HEK293 (cell line): ENCODE results near the gene PDZRN4.

Experiments
- CTCF ChIA-PET: fragments of 350-600 bp; formaldehyde crosslinking; extraction: SDS; loops from one replicate; lab custom pipeline; 2021; ENCODE audit warnings: antibody characterized with exemption; lab: Yijun Ruan, JAX
- POLR2A ChIA-PET: fragments of 300-600 bp; formaldehyde crosslinking; extraction: SDS; loops from one replicate; lab custom pipeline; 2020; ENCODE audit warnings: antibody characterized with exemption, inconsistent platforms; lab: Yijun Ruan, JAX
- H3K27ac ChIP-seq: fragments of 200-500 bp; sonication (Bioruptor generic); 2 replicates; pipeline ENCODE4 v1.5.1; 2014; ENCODE audit warnings: low read depth, low read length, control low read depth, inconsistent platforms; ENCODE audit errors: extremely low read depth
- H3K36me3 ChIP-seq, 2 experiments: fragments of 200-500 bp in 1 of 2; sonication (Bioruptor generic) in 1 of 2; 1 replicate in 1 of 2; 2 replicates in 1 of 2; pipeline ENCODE4 v1.5.1; 2014 to 2017; ENCODE audit warnings: inconsistent platforms in 2 of 2, low read length in 2 of 2; ENCODE audit not compliant: control insufficient read depth in 2 of 2, insufficient read depth in 1 of 2
- H3K4me1 ChIP-seq: fragments of 200-500 bp; sonication (Bioruptor generic); 2 replicates; pipeline ENCODE4 v1.5.1; 2014; ENCODE audit warnings: mild to moderate bottlenecking, low read length, inconsistent platforms; ENCODE audit not compliant: control insufficient read depth, insufficient read depth
- H3K4me3 ChIP-seq: 2 replicates; pipeline ENCODE4 v1.5.1; 2011; ENCODE audit warnings: low read depth, mild to moderate bottlenecking, control low read depth, low read length, moderate library complexity
- H3K9me3 ChIP-seq: fragments of 200-500 bp; sonication (Bioruptor generic); 2 replicates; pipeline ENCODE4 v1.5.1; 2014; ENCODE audit warnings: low read depth, low read length, inconsistent platforms; ENCODE audit not compliant: control insufficient read depth, insufficient read depth
- HOXD13 ChIP-seq: sonication (generic); formaldehyde crosslinking; IDR thresholded peaks from 2 replicates; pipeline ENCODE4 v1.8.0; 2022; ENCODE audit warnings: missing genetic modification reagents, borderline replicate concordance
- TCF7L2 ChIP-seq: IDR thresholded peaks from 2 replicates; pipeline ENCODE4 v1.6.1; 2011; ENCODE audit warnings: low read depth, mild to moderate bottlenecking, inconsistent platforms, low read length, moderate library complexity, borderline replicate concordance
- TRIM28 ChIP-seq: IDR thresholded peaks from 2 replicates; pipeline ENCODE4 v1.6.1; 2011; ENCODE audit warnings: low read length, control low read depth, borderline replicate concordance
- ZBTB11 ChIP-seq: fragments of 450-650 bp; formaldehyde crosslinking; conservative IDR thresholded peaks from 2 replicates; pipeline ENCODE4 v1.5.1; 2016; ENCODE audit warnings: low read depth, missing biosample characterization, missing genetic modification characterization
- ZBTB44 ChIP-seq: fragments of 450-650 bp; IDR thresholded peaks from 2 replicates; pipeline ENCODE4 v1.5.1; 2018; ENCODE audit warnings: missing biosample characterization, mild to moderate bottlenecking, missing genetic modification characterization
- ZBTB6 ChIP-seq: fragments of 450-650 bp; formaldehyde crosslinking; IDR thresholded peaks from 2 replicates; pipeline ENCODE4 v1.5.1; 2017; ENCODE audit warnings: missing biosample characterization, missing genetic modification characterization
- ZNF16 ChIP-seq: fragments of 450-650 bp; formaldehyde crosslinking; IDR thresholded peaks from 2 replicates; pipeline ENCODE4 v1.5.1; 2016; ENCODE audit warnings: low read depth, missing biosample characterization, missing genetic modification characterization
- ZNF211 ChIP-seq: fragments of 450-650 bp; formaldehyde crosslinking; IDR thresholded peaks from 2 replicates; pipeline ENCODE4 v1.5.1; 2016; ENCODE audit warnings: low read depth, missing biosample characterization, missing genetic modification characterization
- ZNF266 ChIP-seq: fragments of 450-650 bp; formaldehyde crosslinking; IDR thresholded peaks from 2 replicates; pipeline ENCODE4 v1.5.1; 2016; ENCODE audit warnings: missing biosample characterization, missing genetic modification characterization, low read depth
- ZNF341 ChIP-seq: fragments of 450-650 bp; formaldehyde crosslinking; IDR thresholded peaks from 2 replicates; pipeline ENCODE4; 2016; ENCODE audit warnings: low read depth, missing biosample characterization, missing genetic modification characterization
- ZNF362 ChIP-seq: fragments of 450-650 bp; formaldehyde crosslinking; IDR thresholded peaks from 2 replicates; pipeline ENCODE4 v1.5.1; 2016; ENCODE audit warnings: missing biosample characterization, missing genetic modification characterization
- ZNF391 ChIP-seq: fragments of 450-650 bp; formaldehyde crosslinking; IDR thresholded peaks from 2 replicates; pipeline ENCODE4 v1.5.1; 2016; ENCODE audit warnings: low read depth, missing biosample characterization, missing genetic modification characterization, borderline replicate concordance
- ZNF433 ChIP-seq: fragments of 450-650 bp; formaldehyde crosslinking; IDR thresholded peaks from 2 replicates; pipeline ENCODE4 v1.5.1; 2016; ENCODE audit warnings: missing biosample characterization, missing genetic modification characterization, low read depth
- ZNF514 ChIP-seq: fragments of 450-650 bp; formaldehyde crosslinking; IDR thresholded peaks from 2 replicates; pipeline ENCODE4 v1.5.1; 2016; ENCODE audit warnings: missing biosample characterization, missing genetic modification characterization
- ZNF571 ChIP-seq: fragments of 450-650 bp; formaldehyde crosslinking; IDR thresholded peaks from 2 replicates; pipeline ENCODE4 v1.5.0; 2017; ENCODE audit warnings: missing biosample characterization, missing genetic modification characterization
- ZNF600 ChIP-seq: fragments of 450-650 bp; formaldehyde crosslinking; IDR thresholded peaks from 2 replicates; pipeline ENCODE4 v1.5.1; 2016; ENCODE audit warnings: missing biosample characterization, missing genetic modification characterization
- ZNF621 ChIP-seq: fragments of 450-650 bp; formaldehyde crosslinking; IDR thresholded peaks from 2 replicates; pipeline ENCODE4 v1.5.1; 2017; ENCODE audit warnings: missing biosample characterization, missing genetic modification characterization
- ZNF692 ChIP-seq: fragments of 450-650 bp; formaldehyde crosslinking; IDR thresholded peaks from 2 replicates; pipeline ENCODE4 v1.5.1; 2016; ENCODE audit warnings: missing biosample characterization, missing genetic modification characterization
- ZNF747 ChIP-seq: fragments of 450-650 bp; formaldehyde crosslinking; IDR thresholded peaks from 2 replicates; pipeline ENCODE4 v1.5.1; 2016; ENCODE audit warnings: missing biosample characterization, missing genetic modification characterization
- ZNF76 ChIP-seq: fragments of 450-650 bp; formaldehyde crosslinking; IDR thresholded peaks from 2 replicates; pipeline ENCODE4; 2016; ENCODE audit warnings: low read depth, missing biosample characterization, missing genetic modification characterization, borderline replicate concordance
- ZNF837 ChIP-seq: fragments of 450-650 bp; formaldehyde crosslinking; IDR thresholded peaks from 2 replicates; pipeline ENCODE4 v1.5.1; 2016; ENCODE audit warnings: missing biosample characterization, missing genetic modification characterization
- ZSCAN23 ChIP-seq: fragments of 450-650 bp; formaldehyde crosslinking; IDR thresholded peaks from 2 replicates; pipeline ENCODE4 v1.5.1; 2016; ENCODE audit warnings: missing biosample characterization, missing genetic modification characterization

The PDZRN4 gene

GRCh38 chr12:41402801-41403200, 214.7 kb downstream of the PDZRN4 start:
- Histone ChIP-seq H3K27ac (no peak overlapping the region), H3K36me3 (no peaks in the 10 kb centered on the region), H3K9me3 (no peaks in the 10 kb centered on the region), H3K4me1 (0 out of 2 replicates have a peak, but pooled peaks cover 4% of the 10 kb centered on the region), H3K4me3 (no peak overlapping the region)
- ChIA-PET POLR2A (no interaction called here), CTCF (interaction anchor here (0.9 kb wide), 1 partner anchor 8 kb away, joined by 3 read pairs; no protein-coding TSS in a partner anchor)
- no peak for TF ChIP-seq ZNF16
- no peak for TF ChIP-seq ZNF747 (tag by site-specific recombination)
- TF ChIP-seq ZSCAN23 (tag by site-specific recombination): no peak
- TF ChIP-seq ZBTB11 (tag by site-specific recombination): no peak
- TF ChIP-seq ZNF266 (tag by site-specific recombination): no peak
- TF ChIP-seq ZBTB6 (tag by site-specific recombination): no peak
- TF ChIP-seq ZNF571: no peak
- no peak for TF ChIP-seq ZNF433 (tag by site-specific recombination)

GRCh38 chr12:41407232-41407799, 219.2 kb downstream of the PDZRN4 start:
- ChIA-PET POLR2A (no interaction called here), CTCF (interaction anchor here (0.6 kb wide), 1 partner anchor 833 kb away, joined by 3 read pairs; no protein-coding TSS in a partner anchor)
- Histone ChIP-seq H3K4me1 (0 out of 2 replicates have a peak, but pooled peaks cover 4% of the 10 kb centered on the region), H3K9me3 (no peaks in the 10 kb centered on the region), H3K27ac (no peak overlapping the region), H3K4me3 (no peak overlapping the region), H3K36me3 (no peaks in the 10 kb centered on the region)
- TF ChIP-seq ZNF391 (tag by site-specific recombination) (no peak), ZNF341 (tag by site-specific recombination) (no peak), TRIM28 (no peak), ZNF362 (tag by site-specific recombination) (no peak), ZNF76 (no peak), ZNF837 (tag by site-specific recombination) (no peak), ZNF692 (tag by site-specific recombination) (no peak), ZNF621 (tag by site-specific recombination) (no peak), HOXD13 (CRISPR knock-in tag) (no peak), TCF7L2 (no peak), ZBTB44 (tag by site-specific recombination) (no peak), ZNF600 (no peak), ZNF514 (tag by site-specific recombination) (no peak), ZNF211 (tag by site-specific recombination) (no peak)
